Right ventricle myocardium inferior (tissue), 1 donor: ENCODE measurements around the gene ERAS. TPM values are rescaled to one million over a fixed set of nuclear protein-coding genes. Genes with fewer than 3 reads are reported as not detected.
"Not testable (repeated sequence)": the region's sequence is repeated elsewhere in the genome, so short reads cannot be mapped to it uniquely, and the experiment has no call there.

Experiments used
- ATAC-seq: fragments of 200-7000 bp; cut with Tn5 transposase; one replicate; pipeline ENCODE4 v1.9.1; 2020; ENCODE audit warnings: mild to moderate bottlenecking, moderate library complexity
- DNase-seq: peaks from one replicate; pipeline ENCODE4 v3.0.0; 2021; ENCODE audit errors: missing footprints
- intact Hi-C: fragments of 100-400 bp; cut with DNase I; formaldehyde crosslinking; loops from one replicate; pipeline ENCODE4 v1.11.0; 2022
- total RNA-seq: library from RNA; stranded (reverse); fragmentation: NEBNext Ultra II Directional; extraction: Animal tissue kit (Norgen Biotek cat#: 25700); gene quantifications from one replicate; pipeline ENCODE4 v1.2.1, GENCODE V29; 2021
- donor health status: DM: no; HTN: yes; CAD: no; lungs with severe emphysema.

Gene ERAS
- total RNA-seq, 1 donor from 2014 or later, result not detected

- ATAC-seq (no peak), DNase-seq (no peak)
- intact Hi-C loops, result no loop called here
Measured at GRCh38 chrX:48826876-48827653, 752 bp downstream of the ERAS start.

- ATAC-seq (no peak), DNase-seq (no peak)
- intact Hi-C loops, result no loop called here
Measured at GRCh38 chrX:48827654-48827968, 1.3 kb downstream of the ERAS start.

- no peak for DNase-seq
- no peak for ATAC-seq
- intact Hi-C loops, result no loop called here
Measured at GRCh38 chrX:48829016-48829735, 2.9 kb downstream of the ERAS start.

- ATAC-seq, result no peak
- intact Hi-C loops, result no loop called here
- DNase-seq, result no peak
Measured at GRCh38 chrX:48831136-48831908, 5.0 kb downstream of the ERAS start.

GRCh38 chrX:48831909-48832291 lies 5.6 kb downstream of the ERAS start:
- DNase-seq (no peak), ATAC-seq (no peak)
- intact Hi-C loops, result no loop called here

- ATAC-seq (no peak), DNase-seq (no peak)
- intact Hi-C loops, result no loop called here
Measured at GRCh38 chrX:48833542-48834138, 7.3 kb downstream of the ERAS start.

DNA sequence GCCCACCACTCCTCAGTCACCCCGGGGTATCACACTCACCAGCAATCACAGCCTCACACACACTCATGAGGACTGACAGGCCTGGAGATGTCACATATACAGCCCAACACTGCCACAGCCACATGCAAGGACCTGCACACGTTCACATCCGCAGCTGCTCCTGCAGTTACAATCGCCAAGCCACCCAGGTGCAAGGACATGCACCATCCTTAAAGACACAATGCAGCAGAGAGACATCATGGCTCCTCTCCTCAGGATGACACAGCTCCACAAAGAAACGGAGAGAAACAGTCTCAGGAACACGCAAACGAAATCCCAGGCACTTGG lies 8.0 kb downstream of the ERAS start:
- ATAC-seq, result no peak
- intact Hi-C loops, result no loop called here
- no peak for DNase-seq

DNA sequence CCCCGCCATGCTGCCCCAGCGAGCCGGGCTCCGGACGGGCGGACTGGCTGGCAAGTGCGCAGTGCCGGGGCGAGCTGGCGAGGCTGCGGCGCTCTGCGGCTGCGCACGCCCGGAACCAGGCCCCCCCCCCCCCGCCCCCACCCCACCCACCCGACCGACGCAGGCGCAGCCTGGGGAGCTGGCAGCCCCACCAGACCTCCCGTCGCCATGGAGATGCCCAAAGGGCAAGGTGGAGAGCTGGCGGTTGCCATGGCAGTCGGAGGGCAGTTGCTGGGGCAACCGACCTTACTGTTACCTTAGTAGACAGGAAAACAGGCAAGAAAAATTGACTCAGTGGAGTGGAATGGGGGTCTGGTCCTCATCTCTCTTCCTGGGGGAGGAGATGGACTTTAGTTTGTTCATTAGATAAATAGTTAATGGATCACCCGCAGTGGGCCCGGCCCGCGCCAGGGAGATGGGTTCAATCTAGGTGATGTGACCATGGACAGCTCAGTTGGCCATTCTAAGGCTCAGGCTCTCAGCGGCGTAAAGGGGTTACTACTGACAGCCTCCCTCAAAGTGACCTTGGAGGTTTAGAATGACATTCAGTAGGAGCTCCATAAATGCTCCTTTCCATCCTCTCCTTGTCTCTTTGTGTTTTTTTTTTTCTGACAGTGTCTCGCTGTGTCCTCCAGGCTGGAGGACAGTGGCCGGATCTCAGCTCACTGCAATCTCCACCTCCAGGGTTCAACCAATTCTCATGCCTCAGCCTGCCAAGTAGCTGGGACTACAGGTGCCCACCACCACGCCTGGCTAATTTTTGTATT lies 9.4 kb downstream of the ERAS start, which contains the start of gene PCSK1N:
Gene PCSK1N, minus strand, starts transcription at position 87 of the 806 bp plus-strand sequence. Its CDS starts 78 bp downstream, at position 9.
- intact Hi-C loops, result no loop called here
- no peak for ATAC-seq
- DNase-seq, result no peak

- intact Hi-C loops, result no loop called here
- ATAC-seq, result no peak
- DNase-seq, result no peak
Measured at GRCh38 chrX:48839686-48840085, 13.4 kb downstream of the ERAS start.

DNA sequence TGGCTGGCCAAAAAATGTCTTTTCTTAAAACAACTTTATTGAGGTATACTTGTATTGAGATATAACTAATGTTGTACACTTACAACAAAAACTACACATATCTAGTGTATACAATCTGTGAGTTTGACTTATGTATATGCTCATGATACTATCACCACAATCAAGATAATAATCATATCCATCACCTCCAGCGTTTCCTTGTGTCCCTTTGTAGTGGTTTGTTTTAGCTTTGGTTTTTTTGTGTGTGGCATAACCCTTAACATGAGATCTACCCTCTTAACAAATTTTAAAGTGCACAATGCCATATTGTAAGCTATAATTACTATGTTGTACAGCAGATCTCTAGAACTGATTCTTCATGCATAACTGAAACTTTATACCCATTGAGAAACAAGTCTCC lies 22.5 kb downstream of the ERAS start:
- no peak for DNase-seq
- no peak for ATAC-seq
- intact Hi-C loops, result no loop called here

- no peak for DNase-seq
- intact Hi-C loops, result no loop called here
- ATAC-seq, result no peak
Measured at GRCh38 chrX:48852857-48853256, 26.5 kb downstream of the ERAS start.

DNA sequence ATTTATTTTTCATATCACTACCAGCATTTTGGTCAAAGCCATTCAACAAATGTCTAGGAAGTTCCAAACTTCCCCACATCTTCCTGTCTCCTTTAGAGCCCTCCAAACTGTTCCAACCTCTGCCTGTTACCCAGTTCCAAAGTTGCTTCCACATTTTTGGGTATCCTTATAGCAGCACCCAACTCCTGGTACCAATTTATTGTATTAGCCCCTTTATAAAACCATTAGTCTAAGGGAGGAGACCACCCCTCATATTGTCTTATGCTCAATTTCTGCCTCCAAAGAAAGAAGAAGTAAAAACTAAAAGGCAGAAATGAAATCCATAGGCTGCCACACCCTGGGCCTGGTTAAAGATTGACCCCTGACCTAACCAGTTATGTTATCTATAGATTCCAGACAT lies 27.2 kb downstream of the ERAS start:
- DNase-seq, intact Hi-C loops, ATAC-seq: not testable (repeated sequence)

DNA sequence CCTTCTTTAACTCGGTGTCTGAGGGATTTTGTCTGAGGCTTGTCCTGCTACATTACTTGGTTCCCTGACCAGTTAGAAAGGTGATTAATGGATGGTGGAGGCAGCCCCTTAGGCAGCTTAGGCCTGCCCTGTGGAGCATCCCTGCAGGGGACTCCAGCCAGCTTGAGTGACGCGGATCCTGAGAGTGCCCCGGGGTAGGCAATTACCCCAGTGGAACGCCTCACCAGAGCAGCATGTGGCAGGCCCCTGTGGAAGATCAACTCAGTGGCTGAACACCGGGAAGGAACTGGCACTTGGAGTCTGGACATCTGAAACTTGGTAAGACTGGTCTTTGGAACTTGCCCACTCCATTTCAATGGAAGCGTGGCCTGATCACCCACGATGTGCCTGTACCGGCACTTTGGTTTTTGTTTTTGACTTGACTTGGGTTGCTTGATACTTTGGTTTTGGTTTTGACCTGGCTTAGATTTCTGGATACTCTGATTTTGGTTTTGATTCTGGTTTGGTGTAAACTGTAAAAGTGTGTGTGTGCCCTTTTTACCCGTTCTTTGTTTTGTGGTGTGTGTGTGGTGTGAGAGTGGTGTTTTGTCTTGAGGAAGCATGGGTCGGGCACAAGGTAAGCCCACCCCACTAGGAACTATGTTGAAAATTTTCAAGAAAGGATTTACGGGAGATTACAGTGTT lies 27.9 kb downstream of the ERAS start:
- ATAC-seq, DNase-seq, intact Hi-C loops: not testable (repeated sequence)

GRCh38 chrX:48854898-48855297 lies 28.6 kb downstream of the ERAS start:
- intact Hi-C loops, result no loop called here

GRCh38 chrX:48864210-48864609 lies 37.9 kb downstream of the ERAS start:
- intact Hi-C loops, result no loop called here
- no peak for ATAC-seq
- DNase-seq, result no peak

More at GRCh38 chrX:48854898-48855297, 28.6 kb downstream of the ERAS start:
- ATAC-seq, result no peak
- DNase-seq, result no peak

- ATAC-seq, DNase-seq, intact Hi-C loops: not testable (repeated sequence)
Measured at GRCh38 chrX:48872017-48872416, 45.7 kb downstream of the ERAS start.

DNA sequence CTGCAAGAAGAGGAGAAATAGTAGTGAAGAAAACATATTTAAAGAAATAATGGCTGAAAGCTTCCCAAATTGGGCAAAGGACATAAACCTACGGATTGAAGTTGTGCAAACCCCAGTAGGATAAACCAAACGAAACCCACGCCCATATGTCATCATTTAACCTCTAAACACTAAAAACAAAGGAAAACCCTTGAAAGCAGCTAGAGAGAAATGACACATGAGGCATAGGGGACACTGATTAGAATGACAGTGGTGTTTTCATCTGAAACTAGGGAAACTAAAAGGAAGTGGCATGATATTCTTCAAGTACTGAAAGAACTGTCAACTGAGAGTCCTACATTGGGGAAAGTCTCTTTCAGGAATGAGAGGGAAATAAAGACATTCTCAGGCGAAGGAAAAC lies 50.6 kb downstream of the ERAS start:
- intact Hi-C loops, ATAC-seq, DNase-seq: not testable (repeated sequence)
